GM19468 (cell line): ENCODE data around the gene PRR16.
"Not testable (repeated sequence)": the region's sequence is repeated elsewhere in the genome, so short reads cannot be mapped to it uniquely, and the experiment has no call there.

Experiments used
- ATAC-seq: cut with Tn5 transposase; IDR thresholded peaks from one replicate; pipeline ENCODE4 v1.9.1; 2021; ENCODE audit warnings: mild to moderate bottlenecking, moderate library complexity, moderate number of reproducible peaks; ENCODE audit not compliant: unreplicated experiment; ENCODE audit errors: extremely low read depth

PRR16 gene

GRCh38 chr5:120702817-120703538 is 238.9 kb downstream of the PRR16 start:
- ATAC-seq = not testable (repeated sequence)

GRCh38 chr5:120703918-120704587 is 240.0 kb downstream of the PRR16 start:
- no peak for ATAC-seq

DNA sequence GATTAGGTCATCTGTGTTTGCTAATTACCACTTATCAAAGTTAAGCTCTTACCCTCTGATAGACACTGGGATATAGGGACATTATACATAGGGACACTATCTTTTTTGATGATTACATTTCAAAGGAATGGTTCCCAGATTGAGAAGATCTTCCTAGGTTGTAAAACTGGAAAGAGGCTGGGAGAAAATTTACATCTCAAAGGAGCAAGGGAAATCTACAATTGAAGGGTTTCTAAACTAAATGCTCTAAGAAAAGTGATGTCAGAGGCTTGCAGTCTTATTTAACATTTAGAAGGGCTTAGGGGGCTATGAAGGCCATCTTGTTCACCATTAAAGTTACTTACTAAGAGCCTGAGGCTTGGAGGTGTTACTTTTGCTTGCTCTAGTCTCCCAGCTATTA is 242.8 kb downstream of the PRR16 start:
- no peak for ATAC-seq

DNA sequence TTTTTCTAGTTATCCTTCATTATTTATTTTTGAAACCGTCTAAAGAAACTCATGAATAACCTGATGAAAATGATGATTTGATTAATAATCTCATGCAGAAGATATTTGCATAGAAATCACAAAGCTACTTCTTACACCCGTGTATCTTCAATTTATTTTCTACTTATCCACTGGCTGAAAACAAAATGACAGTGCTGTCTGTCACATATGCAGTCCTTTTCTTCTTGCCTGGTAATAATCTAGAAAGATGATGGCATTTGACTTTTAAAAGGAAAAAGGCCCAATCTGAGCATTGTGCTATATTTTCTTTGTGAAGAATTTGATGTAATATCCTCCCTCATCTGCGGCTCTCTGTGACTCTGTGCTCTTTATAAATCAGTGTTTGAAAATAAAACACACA is 253.3 kb downstream of the PRR16 start:
- ATAC-seq = no peak

DNA sequence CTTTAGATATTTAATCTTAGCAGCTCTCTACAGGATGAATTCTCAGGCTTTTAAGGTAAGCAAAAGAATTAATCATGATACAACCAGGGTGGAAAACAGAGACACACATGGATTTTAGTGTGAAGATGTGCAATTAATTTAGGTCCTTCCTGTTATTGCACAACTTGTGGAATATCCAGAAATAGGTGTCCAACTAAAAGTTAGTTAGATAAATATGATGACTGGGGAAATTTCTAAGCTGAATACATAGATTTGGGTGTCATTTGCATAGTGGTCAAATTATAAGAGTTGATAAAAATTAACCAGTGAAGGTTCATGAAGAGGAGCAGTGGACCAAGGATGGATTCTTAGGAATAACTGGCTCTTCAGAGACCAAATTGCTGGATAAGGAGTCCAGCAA is 266.1 kb downstream of the PRR16 start:
- no peak for ATAC-seq

- ATAC-seq = no peak
Measured at GRCh38 chr5:120734033-120734432, 269.9 kb downstream of the PRR16 start.

DNA sequence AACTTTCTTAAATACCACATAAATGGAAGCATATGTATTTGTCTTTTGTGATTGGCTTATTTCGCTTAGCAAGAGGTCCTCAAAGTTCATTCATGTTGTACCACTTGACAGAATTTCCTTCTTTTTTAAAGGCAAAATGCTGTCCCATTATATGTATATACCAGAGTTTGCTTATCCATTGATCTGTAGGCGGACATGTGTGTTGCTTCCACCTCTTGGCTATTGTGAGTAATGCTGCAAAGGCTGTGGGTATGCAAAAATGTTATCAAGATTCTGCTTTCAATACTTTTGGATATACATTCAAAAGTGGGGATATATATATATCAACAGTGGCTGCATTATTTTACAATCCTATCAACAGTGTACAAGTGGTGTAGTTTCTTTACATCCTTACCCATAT is 271.0 kb downstream of the PRR16 start:
- ATAC-seq = no peak
